HepG2 (cell line): ENCODE results near the gene TMEM44. TPM values are rescaled to one million over a fixed set of nuclear protein-coding genes. Genes with fewer than 3 reads are reported as not detected.
A peak's percentile ranks its signal among the peaks of the same experiment; 100 is the strongest.

Experiments
- HCFC1 ChIP-seq: fragments of 150-350 bp; IDR thresholded peaks from 2 replicates; pipeline ENCODE4 v1.6.1; 2014; ENCODE audit warnings: low read depth, low read length
- HNF1A ChIP-seq, 2 experiments: sonication (generic) in 1 of 2; formaldehyde crosslinking in 1 of 2; IDR thresholded peaks; 2 replicates each; pipeline versions ENCODE4 v1.4.0 to v1.6.1; 2016 to 2020; ENCODE audit warnings: borderline replicate concordance in 1 of 2, low read depth in 1 of 2, mild to moderate bottlenecking in 1 of 2, missing genetic modification reagents in 1 of 2
- MAF1 ChIP-seq: sonication (generic); formaldehyde crosslinking; IDR thresholded peaks from 2 replicates; pipeline ENCODE4 v1.5.0; 2020; ENCODE audit warnings: missing genetic modification reagents, borderline replicate concordance
- MIER2 ChIP-seq: IDR thresholded peaks from 2 replicates; pipeline ENCODE4 v1.6.1; 2016; ENCODE audit warnings: missing biosample characterization, missing genetic modification reagents
- PAWR ChIP-seq: sonication (generic); formaldehyde crosslinking; IDR thresholded peaks from 2 replicates; pipeline ENCODE4 v1.4.0; 2020; ENCODE audit warnings: missing genetic modification reagents, mild to moderate bottlenecking, borderline replicate concordance
- RNF2 ChIP-seq: fragments of 450-650 bp; conservative IDR thresholded peaks from 2 replicates; pipeline ENCODE4 v1.6.1; 2016; ENCODE audit warnings: low read depth
- SRSF4 ChIP-seq: fragments of 200-400 bp; formaldehyde crosslinking; IDR thresholded peaks from one replicate; pipeline ENCODE4 v1.6.1; 2018; ENCODE audit warnings: mild to moderate bottlenecking, low read depth, low read length, moderate library complexity; ENCODE audit not compliant: poor library complexity, severe bottlenecking
- ZKSCAN5 ChIP-seq: sonication (generic); formaldehyde crosslinking; IDR thresholded peaks from 2 replicates; pipeline ENCODE4 v1.5.1; 2020; ENCODE audit warnings: mild to moderate bottlenecking, missing genetic modification reagents
- ZNF138 ChIP-seq: sonication (generic); formaldehyde crosslinking; IDR thresholded peaks from 2 replicates; pipeline ENCODE4 v1.5.0; 2020; ENCODE audit warnings: mild to moderate bottlenecking, low read depth, missing genetic modification reagents
- ZNF281 ChIP-seq: sonication (generic); formaldehyde crosslinking; IDR thresholded peaks from 2 replicates; pipeline ENCODE4 v1.4.0; 2020; ENCODE audit warnings: missing genetic modification reagents, borderline replicate concordance
- ZNF441 ChIP-seq: sonication (generic); formaldehyde crosslinking; IDR thresholded peaks from 2 replicates; pipeline ENCODE4 v1.7.0; 2021; ENCODE audit warnings: missing genetic modification reagents, borderline replicate concordance
- ZNF644 ChIP-seq: IDR thresholded peaks from 2 replicates; pipeline ENCODE4 v1.6.1; 2016; ENCODE audit warnings: low read depth
- polyA plus RNA-seq, 8 experiments: library from polyadenylated mRNA; depleted of rRNA in 3 of 8; stranded (reverse) in 7 of 8; unstranded in 1 of 8; fragments of >200 nt; fragmentation: Illumina TruSeq in 4 of 8; extraction: Trizol in 4 of 8; gene quantifications; 2 replicates each; pipeline versions ENCODE4 v1.2.1 to v1.2.3, GENCODE V29; 2011 to 2016; ENCODE audit warnings: low read depth in 4 of 8, missing spikeins in 1 of 8, mixed read lengths in 1 of 8; ENCODE audit not compliant: insufficient read depth in 1 of 8
- total RNA-seq, 5 experiments: library from RNA; depleted of rRNA; stranded (reverse); fragments of >200 nt; fragmentation: Illumina TruSeq; extraction: Trizol; gene quantifications; 2 replicates each; pipeline ENCODE4 v1.2.3, GENCODE V29; 2016; ENCODE audit warnings: low read depth in 1 of 5
- TF ChIP-seq, protein P1 (sequence below): fragments of 450-650 bp; IDR thresholded peaks from 2 replicates; pipeline ENCODE4 v1.6.1; 2017; ENCODE audit warnings: mild to moderate bottlenecking
- TF ChIP-seq, protein P2 (sequence below): sonication (generic); formaldehyde crosslinking; IDR thresholded peaks from 2 replicates; pipeline ENCODE4 v1.5.0; 2020; ENCODE audit warnings: missing genetic modification reagents, mild to moderate bottlenecking, borderline replicate concordance

TMEM44 gene
- total and polyA plus RNA-seq, 2 of the 13 experiments (the other 11 are each of a cell fraction or from before 2014, with no cell fraction given): 7.3 to 13.8 TPM

DNA sequence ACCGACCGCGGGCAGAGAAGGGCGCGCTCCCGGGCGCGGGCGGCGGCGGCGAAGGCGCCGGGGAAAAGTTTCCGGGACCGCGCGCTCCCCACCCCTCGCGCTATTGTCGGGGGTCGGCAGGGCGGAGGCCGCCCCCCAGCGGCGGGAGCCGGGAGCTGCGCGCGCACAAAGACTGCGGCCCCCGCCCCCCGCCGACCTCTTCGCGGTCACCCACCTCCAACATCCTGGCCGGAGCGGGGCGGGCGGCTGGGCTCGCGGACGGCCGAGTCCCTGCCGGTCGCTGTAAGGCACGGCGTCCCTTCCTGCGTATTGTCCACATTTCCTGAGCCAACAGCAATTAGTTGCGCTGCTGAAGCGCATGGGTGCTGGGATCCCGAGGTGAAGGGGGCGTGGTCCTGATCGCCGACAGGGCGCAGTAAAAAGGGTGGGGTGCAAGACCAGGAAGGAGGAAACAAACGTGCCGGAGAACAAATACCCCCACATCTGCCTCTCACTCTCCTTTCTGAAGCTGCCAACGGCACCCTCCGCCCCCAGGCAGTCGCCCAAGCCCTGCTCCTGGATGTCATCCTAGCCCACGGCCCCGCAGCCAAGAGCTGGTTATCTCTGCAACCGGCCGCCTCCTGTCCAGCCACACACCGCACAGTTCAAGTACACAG is at the start of gene TMEM44 (continued):
- TF ChIP-seq ZNF138 (CRISPR knock-in tag): no peak
- no peak for TF ChIP-seq RNF2
- TF ChIP-seq, protein P1, sequence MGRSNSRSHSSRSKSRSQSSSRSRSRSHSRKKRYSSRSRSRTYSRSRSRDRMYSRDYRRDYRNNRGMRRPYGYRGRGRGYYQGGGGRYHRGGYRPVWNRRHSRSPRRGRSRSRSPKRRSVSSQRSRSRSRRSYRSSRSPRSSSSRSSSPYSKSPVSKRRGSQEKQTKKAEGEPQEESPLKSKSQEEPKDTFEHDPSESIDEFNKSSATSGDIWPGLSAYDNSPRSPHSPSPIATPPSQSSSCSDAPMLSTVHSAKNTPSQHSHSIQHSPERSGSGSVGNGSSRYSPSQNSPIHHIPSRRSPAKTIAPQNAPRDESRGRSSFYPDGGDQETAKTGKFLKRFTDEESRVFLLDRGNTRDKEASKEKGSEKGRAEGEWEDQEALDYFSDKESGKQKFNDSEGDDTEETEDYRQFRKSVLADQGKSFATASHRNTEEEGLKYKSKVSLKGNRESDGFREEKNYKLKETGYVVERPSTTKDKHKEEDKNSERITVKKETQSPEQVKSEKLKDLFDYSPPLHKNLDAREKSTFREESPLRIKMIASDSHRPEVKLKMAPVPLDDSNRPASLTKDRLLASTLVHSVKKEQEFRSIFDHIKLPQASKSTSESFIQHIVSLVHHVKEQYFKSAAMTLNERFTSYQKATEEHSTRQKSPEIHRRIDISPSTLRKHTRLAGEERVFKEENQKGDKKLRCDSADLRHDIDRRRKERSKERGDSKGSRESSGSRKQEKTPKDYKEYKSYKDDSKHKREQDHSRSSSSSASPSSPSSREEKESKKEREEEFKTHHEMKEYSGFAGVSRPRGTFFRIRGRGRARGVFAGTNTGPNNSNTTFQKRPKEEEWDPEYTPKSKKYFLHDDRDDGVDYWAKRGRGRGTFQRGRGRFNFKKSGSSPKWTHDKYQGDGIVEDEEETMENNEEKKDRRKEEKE: no peak
- no peak for TF ChIP-seq HNF1A (IDR thresholded peaks at IDR 0.05; ENCODE audit: low read depth)
- peak; percentile 62; the same call in 1 of the 2 replicates for TF ChIP-seq HNF1A (CRISPR knock-in tag; IDR thresholded peaks at IDR 0.05; ENCODE audit: borderline replicate concordance)
- TF ChIP-seq, protein P2, sequence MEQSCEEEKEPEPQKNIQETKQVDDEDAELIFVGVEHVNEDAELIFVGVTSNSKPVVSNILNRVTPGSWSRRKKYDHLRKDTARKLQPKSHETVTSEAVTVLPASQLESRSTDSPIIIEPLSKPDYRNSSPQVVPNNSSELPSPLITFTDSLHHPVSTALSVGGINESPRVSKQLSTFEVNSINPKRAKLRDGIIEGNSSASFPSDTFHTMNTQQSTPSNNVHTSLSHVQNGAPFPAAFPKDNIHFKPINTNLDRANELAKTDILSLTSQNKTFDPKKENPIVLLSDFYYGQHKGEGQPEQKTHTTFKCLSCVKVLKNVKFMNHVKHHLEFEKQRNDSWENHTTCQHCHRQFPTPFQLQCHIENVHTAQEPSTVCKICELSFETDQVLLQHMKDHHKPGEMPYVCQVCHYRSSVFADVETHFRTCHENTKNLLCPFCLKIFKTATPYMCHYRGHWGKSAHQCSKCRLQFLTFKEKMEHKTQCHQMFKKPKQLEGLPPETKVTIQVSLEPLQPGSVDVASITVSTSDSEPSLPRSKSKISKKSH: 0 out of 2 replicates have a peak, but pooled peaks have one; percentile 78
- 0 out of 2 replicates have a peak, but pooled peaks have one; percentile 17 for TF ChIP-seq ZNF441
- no peak for TF ChIP-seq MAF1 (CRISPR knock-in tag)
- no peak for TF ChIP-seq ZKSCAN5 (CRISPR knock-in tag)
- no peak for TF ChIP-seq HCFC1
- no peak for TF ChIP-seq PAWR (CRISPR knock-in tag)
- peak; percentile 67; the same call in 1 of the 2 replicates for TF ChIP-seq MIER2
- peak; percentile 65; the same call in 1 of the 2 replicates for TF ChIP-seq ZNF281 (CRISPR knock-in tag)
- TF ChIP-seq ZNF644 (CRISPR knock-in tag): no peak
- TF ChIP-seq SRSF4: no peak
